GM12864 (cell line): ENCODE results near the gene JOSD2.

ENCODE experiments used
- DNase-seq: peaks from one replicate; pipeline ENCODE4 v3.0.0-alpha.2; 2011; ENCODE audit warnings: low read depth
- H3K4me3 ChIP-seq: 2 replicates; pipeline ENCODE4 v1.5.1; 2011; ENCODE audit warnings: mild to moderate bottlenecking, low read depth, low read length, control low read depth
- CTCF ChIP-seq: IDR thresholded peaks from 2 replicates; pipeline ENCODE4 v1.5.1; 2011; ENCODE audit warnings: low read depth, mild to moderate bottlenecking, moderate library complexity, low read length, control low read depth, inconsistent platforms; ENCODE audit errors: missing control alignments

The JOSD2 gene

GRCh38 chr19:50507376-50507775, 3.6 kb downstream of the JOSD2 start:
- DNase-seq: no peak
- no peak overlapping the region for H3K4me3 ChIP-seq
- TF ChIP-seq CTCF: no peak

GRCh38 chr19:50506700-50507099, 4.3 kb downstream of the JOSD2 start:
- DNase-seq: no peak
- no peak for TF ChIP-seq CTCF
- H3K4me3 ChIP-seq: no peak overlapping the region

GRCh38 chr19:50505856-50506611, 5.0 kb downstream of the JOSD2 start:
- TF ChIP-seq CTCF: no peak
- no peak overlapping the region for H3K4me3 ChIP-seq
- DNase-seq: no peak

GRCh38 chr19:50501568-50502475, 9.2 kb downstream of the JOSD2 start:
- TF ChIP-seq CTCF: no peak
- no peak overlapping the region for H3K4me3 ChIP-seq
- no peak for DNase-seq

GRCh38 chr19:50501186-50501567, 9.8 kb downstream of the JOSD2 start:
- no peak for DNase-seq
- no peak for TF ChIP-seq CTCF
- H3K4me3 ChIP-seq: no peak overlapping the region

- DNase-seq: no peak
- no peak for TF ChIP-seq CTCF
- H3K4me3 ChIP-seq: no peak overlapping the region
Observed at GRCh38 chr19:50500753-50501151, 10.2 kb downstream of the JOSD2 start.
